ENCODE measurements around the gene MACC1. TPM values are rescaled to one million over a fixed set of nuclear protein-coding genes. Genes with fewer than 3 reads are reported as not detected.

MACC1 gene
- total and polyA plus RNA-seq, 9 of the 15 experiments (the other 6 are each of a cell fraction or from before 2014, with no cell fraction given): 5.9 to 30.2 (median 10.4) TPM

DNA sequence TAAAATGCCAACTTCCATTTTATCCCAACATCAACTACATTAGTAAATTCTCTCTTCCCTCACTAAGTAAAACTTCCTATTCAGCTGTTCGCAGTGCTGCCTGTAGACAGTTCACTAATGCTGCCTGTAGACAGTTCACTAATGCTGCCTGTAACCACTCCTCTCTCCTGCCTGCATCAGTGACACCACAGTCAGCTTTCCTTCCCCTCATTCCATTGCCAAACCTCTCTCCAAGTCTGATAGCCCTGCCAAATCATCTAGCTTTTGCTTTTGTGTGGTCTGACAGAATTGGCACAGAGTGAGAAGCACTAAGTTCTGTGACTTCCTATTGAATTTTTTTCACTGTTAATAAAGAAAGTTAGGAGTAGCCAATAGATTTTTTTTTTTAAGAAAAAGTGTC, 43.0 kb upstream of the MACC1 start:
- WGBS (ENCODE audit: insufficient coverage, low coverage, missing lambda C conversion rate): 25% methylated on average over 1 of the region's 1 CpG
- no peak overlapping the region for H3K4me2 ChIP-seq (ENCODE audit: insufficient read depth, low read length)
- ChIA-PET CTCF (ENCODE audit: low intra/inter-chr PET ratio) (no interaction called here), POLR2A (interaction anchor here (0.7 to 1.9 kb wide), 2 partner anchors 14 to 18 kb away, joined by 4 to 5 read pairs; no protein-coding TSS in a partner anchor)
- DNase-seq (ENCODE audit: extremely low read depth in 1 of 4, low spot score in 3 of 4): no peak
- H3K9me1 ChIP-seq (ENCODE audit: control insufficient read depth, insufficient read depth, low read length): no peaks in the 10 kb centered on the region
- ATAC-seq: peak; percentile 47; the same call in 1 of the 3 replicates
- in situ Hi-C loops (cut with MboI) (no loop called here), intact Hi-C loops (cut with micrococcal nuclease) (no loop called here)
- BruUV-seq (replicated peaks): no TSS peak
- no peak for FAIRE-seq
- TF ChIP-seq ZNF212 (CRISPR knock-in tag; IDR thresholded peaks at IDR 0.05) (no peak), CEBPB (tag; IDR thresholded peaks at IDR 0.05) (no peak), KDM2B (CRISPR knock-in tag; IDR thresholded peaks at IDR 0.05) (no peak), ZFP1 (CRISPR knock-in tag; IDR thresholded peaks at IDR 0.05) (no peak), SIRT6 (IDR thresholded peaks at IDR 0.05; ENCODE audit: low read depth, low read length) (no peak), SMC3 (conservative IDR thresholded peaks at IDR 0.05; ENCODE audit: insufficient read depth, low read depth, low read length) (no peak), ZNF23 (CRISPR knock-in tag; IDR thresholded peaks at IDR 0.05) (no peak), RFX5 (IDR thresholded peaks at IDR 0.05; ENCODE audit: low read depth, low read length) (no peak)
- no peaks in the 10 kb centered on the region for H3K79me2 ChIP-seq (ENCODE audit: control insufficient read depth, insufficient read depth, low read length)
- no peaks in the 10 kb centered on the region for H3K27me3 ChIP-seq (ENCODE audit: control insufficient read depth in 2 of 2, insufficient read depth in 2 of 2, low read length in 2 of 2)
- H4K20me1 ChIP-seq (replicated peaks; ENCODE audit: control insufficient read depth, insufficient read depth, low read length): no peaks in the 10 kb centered on the region
- H3K4me1 ChIP-seq (replicated peaks in 1 of 2; ENCODE audit: control insufficient read depth in 2 of 2, insufficient read depth in 2 of 2, low read length in 2 of 2): no peaks in the 10 kb centered on the region
- no peak overlapping the region for H3K4me3 ChIP-seq
- no peaks in the 10 kb centered on the region for H3K36me3 ChIP-seq (ENCODE audit: control insufficient read depth, insufficient read depth, low read length)
- no peak overlapping the region for H3K27ac ChIP-seq (ENCODE audit: extremely low read depth, low read depth, low read length)
- H2AFZ ChIP-seq (ENCODE audit: low read depth, low read length): peak overlapping the region; percentile 52
- no peak overlapping the region for H3K9ac ChIP-seq (ENCODE audit: insufficient read depth in 1 of 2, low read depth in 2 of 2, low read length in 2 of 2)
- no peaks in the 10 kb centered on the region for H3K9me3 ChIP-seq (replicated peaks; ENCODE audit: control insufficient read depth, insufficient read depth, low read depth, low read length)

DNA sequence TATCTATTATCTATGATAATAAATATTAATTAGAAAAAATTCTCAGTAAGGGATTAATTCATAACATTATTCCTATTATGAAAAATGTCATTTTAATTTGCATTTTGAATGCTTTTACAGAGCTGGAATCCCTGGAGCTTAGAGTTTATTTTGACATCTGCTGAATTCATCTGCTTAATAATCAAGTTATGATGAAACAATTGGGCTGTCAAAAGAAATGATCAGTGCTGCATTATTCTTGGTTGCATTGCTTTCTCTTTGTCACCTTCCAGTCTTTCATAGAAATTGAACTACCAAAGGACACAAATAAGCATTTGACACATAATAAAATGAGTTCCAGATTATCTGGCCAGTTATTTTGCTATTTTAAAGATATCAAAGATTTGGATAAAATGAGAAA, 40.0 kb upstream of the MACC1 start:
- intact Hi-C loops (cut with micrococcal nuclease): no loop called here
- ATAC-seq (no peak), FAIRE-seq (no peak), DNase-seq (ENCODE audit: extremely low read depth in 1 of 4, low spot score in 3 of 4) (no peak)
- H3K9me3 ChIP-seq (replicated peaks; ENCODE audit: control insufficient read depth, insufficient read depth, low read depth, low read length): no peaks in the 10 kb centered on the region
- TF ChIP-seq, protein P1, sequence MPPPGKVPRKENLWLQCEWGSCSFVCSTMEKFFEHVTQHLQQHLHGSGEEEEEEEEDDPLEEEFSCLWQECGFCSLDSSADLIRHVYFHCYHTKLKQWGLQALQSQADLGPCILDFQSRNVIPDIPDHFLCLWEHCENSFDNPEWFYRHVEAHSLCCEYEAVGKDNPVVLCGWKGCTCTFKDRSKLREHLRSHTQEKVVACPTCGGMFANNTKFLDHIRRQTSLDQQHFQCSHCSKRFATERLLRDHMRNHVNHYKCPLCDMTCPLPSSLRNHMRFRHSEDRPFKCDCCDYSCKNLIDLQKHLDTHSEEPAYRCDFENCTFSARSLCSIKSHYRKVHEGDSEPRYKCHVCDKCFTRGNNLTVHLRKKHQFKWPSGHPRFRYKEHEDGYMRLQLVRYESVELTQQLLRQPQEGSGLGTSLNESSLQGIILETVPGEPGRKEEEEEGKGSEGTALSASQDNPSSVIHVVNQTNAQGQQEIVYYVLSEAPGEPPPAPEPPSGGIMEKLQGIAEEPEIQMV (tag; conservative IDR thresholded peaks at IDR 0.05; ENCODE audit: low read depth): no peak
- TF ChIP-seq, protein P2, sequence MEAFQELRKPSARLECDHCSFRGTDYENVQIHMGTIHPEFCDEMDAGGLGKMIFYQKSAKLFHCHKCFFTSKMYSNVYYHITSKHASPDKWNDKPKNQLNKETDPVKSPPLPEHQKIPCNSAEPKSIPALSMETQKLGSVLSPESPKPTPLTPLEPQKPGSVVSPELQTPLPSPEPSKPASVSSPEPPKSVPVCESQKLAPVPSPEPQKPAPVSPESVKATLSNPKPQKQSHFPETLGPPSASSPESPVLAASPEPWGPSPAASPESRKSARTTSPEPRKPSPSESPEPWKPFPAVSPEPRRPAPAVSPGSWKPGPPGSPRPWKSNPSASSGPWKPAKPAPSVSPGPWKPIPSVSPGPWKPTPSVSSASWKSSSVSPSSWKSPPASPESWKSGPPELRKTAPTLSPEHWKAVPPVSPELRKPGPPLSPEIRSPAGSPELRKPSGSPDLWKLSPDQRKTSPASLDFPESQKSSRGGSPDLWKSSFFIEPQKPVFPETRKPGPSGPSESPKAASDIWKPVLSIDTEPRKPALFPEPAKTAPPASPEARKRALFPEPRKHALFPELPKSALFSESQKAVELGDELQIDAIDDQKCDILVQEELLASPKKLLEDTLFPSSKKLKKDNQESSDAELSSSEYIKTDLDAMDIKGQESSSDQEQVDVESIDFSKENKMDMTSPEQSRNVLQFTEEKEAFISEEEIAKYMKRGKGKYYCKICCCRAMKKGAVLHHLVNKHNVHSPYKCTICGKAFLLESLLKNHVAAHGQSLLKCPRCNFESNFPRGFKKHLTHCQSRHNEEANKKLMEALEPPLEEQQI (IDR thresholded peaks at IDR 0.05): no peak
- TF ChIP-seq SMAD3 (CRISPR knock-in tag; conservative IDR thresholded peaks at IDR 0.05) (no peak), FOXM1 (IDR thresholded peaks at IDR 0.05; ENCODE audit: low read depth) (no peak), FOXM1 (CRISPR knock-in tag; IDR thresholded peaks at IDR 0.05; ENCODE audit: low read depth) (no peak)
- CTCF ChIA-PET (ENCODE audit: low intra/inter-chr PET ratio): no interaction called here
- no peak overlapping the region for H3K4me2 ChIP-seq (ENCODE audit: insufficient read depth, low read length)
- no TSS peak for BruUV-seq (replicated peaks)
- in situ Hi-C loops (cut with MboI): no loop called here
- H3K79me2 ChIP-seq (ENCODE audit: control insufficient read depth, insufficient read depth, low read length): no peaks in the 10 kb centered on the region
- no peak overlapping the region for H2AFZ ChIP-seq (ENCODE audit: low read depth, low read length)
- H4K20me1 ChIP-seq (replicated peaks; ENCODE audit: control insufficient read depth, insufficient read depth, low read length): no peaks in the 10 kb centered on the region
- H3K4me3 ChIP-seq: no peak overlapping the region
- POLR2A ChIA-PET: no interaction called here
- no peaks in the 10 kb centered on the region for H3K27me3 ChIP-seq (ENCODE audit: control insufficient read depth in 2 of 2, insufficient read depth in 2 of 2, low read length in 2 of 2)
- no peaks in the 10 kb centered on the region for H3K36me3 ChIP-seq (ENCODE audit: control insufficient read depth, insufficient read depth, low read length)
- H3K27ac ChIP-seq (ENCODE audit: extremely low read depth, low read depth, low read length): no peak overlapping the region
- no peak overlapping the region for H3K9ac ChIP-seq (ENCODE audit: insufficient read depth in 1 of 2, low read depth in 2 of 2, low read length in 2 of 2)
- no peaks in the 10 kb centered on the region for H3K4me1 ChIP-seq (replicated peaks in 1 of 2; ENCODE audit: control insufficient read depth in 2 of 2, insufficient read depth in 2 of 2, low read length in 2 of 2)
- H3K9me1 ChIP-seq (ENCODE audit: control insufficient read depth, insufficient read depth, low read length): no peaks in the 10 kb centered on the region
